H1 (cell line): Measurements from ENCODE around the gene NLRX1. TPM values are rescaled to one million over a fixed set of nuclear protein-coding genes. Genes with fewer than 3 reads are reported as not detected.

Source experiments
- CTCF ChIA-PET: fragments of 300-600 bp; sonication (Branson Sonifier 250); formaldehyde crosslinking; loops from one replicate; lab custom pipeline; 2021; ENCODE audit not compliant: partially characterized antibody; lab: Charles Lee
- POLR2A ChIA-PET: fragments of 300-600 bp; sonication (Branson Sonifier 250); formaldehyde crosslinking; loops from one replicate; lab custom pipeline; 2021; ENCODE audit warnings: inconsistent platforms; ENCODE audit not compliant: partially characterized antibody; lab: Charles Lee
- DNase-seq, 2 experiments: peaks; one replicate each; pipeline versions ENCODE4 v3.0.0 to v3.0.0-alpha.2; 2010 to 2022; ENCODE audit warnings: low spot score in 2 of 2, low read depth in 1 of 2, mixed read lengths in 1 of 2
- FAIRE-seq: peaks from 2 replicates; lab custom pipeline; 2011; peaks lifted over from hg19 to GRCh38; lab: Jason Lieb, UNC
- H2AFZ ChIP-seq: 2 replicates; pipeline ENCODE4 v1.8.1; 2012; ENCODE audit warnings: low read length, inconsistent platforms
- H2AK5ac ChIP-seq: 2 replicates; pipeline ENCODE4 v1.6.1; 2013; ENCODE audit warnings: low read depth, low read length
- H2BK120ac ChIP-seq: replicated peaks from 2 replicates; pipeline ENCODE3; 2013; ENCODE audit warnings: low read depth, low read length, inconsistent platforms
- H2BK12ac ChIP-seq: 2 replicates; pipeline ENCODE4 v1.6.1; 2013; ENCODE audit warnings: low read depth, low read length
- H2BK15ac ChIP-seq: 2 replicates; pipeline ENCODE4 v1.6.1; 2013; ENCODE audit warnings: low read length
- H2BK20ac ChIP-seq: 2 replicates; pipeline ENCODE4 v1.6.1; 2013; ENCODE audit warnings: low read length
- H2BK5ac ChIP-seq: 2 replicates; pipeline ENCODE4 v1.6.1; 2013; ENCODE audit warnings: low read depth, low read length
- H3K14ac ChIP-seq: 2 replicates; pipeline ENCODE4 v1.6.1; 2013; ENCODE audit warnings: inconsistent platforms; ENCODE audit not compliant: insufficient read length
- H3K18ac ChIP-seq: 2 replicates; pipeline ENCODE4 v1.6.1; 2013; ENCODE audit warnings: low read length; ENCODE audit errors: extremely low read depth
- H3K23ac ChIP-seq: 2 replicates; pipeline ENCODE4 v1.6.1; 2013; ENCODE audit warnings: inconsistent platforms; ENCODE audit not compliant: insufficient read length
- H3K23me2 ChIP-seq: 2 replicates; pipeline ENCODE4 v1.6.1; 2013; ENCODE audit warnings: low read depth, low read length
- H3K27ac ChIP-seq: 2 replicates; pipeline ENCODE4 v1.6.1; 2011; ENCODE audit warnings: low read depth, low read length, inconsistent platforms
- H3K27me3 ChIP-seq, 4 experiments: replicated peaks in 1 of 4; 1 replicate in 1 of 4; 2 replicates in 3 of 4; pipeline versions ENCODE4 v1.6.1 to v1.8.1; 2011 to 2013; ENCODE audit warnings: low read length in 3 of 4, mild to moderate bottlenecking in 3 of 4, inconsistent platforms in 2 of 4, mixed read lengths in 2 of 4, moderate library complexity in 1 of 4; ENCODE audit not compliant: control insufficient read depth in 3 of 4, insufficient read depth in 3 of 4; ENCODE audit errors: extremely low read depth in 1 of 4
- H3K36me3 ChIP-seq, 4 experiments: 2 replicates each; pipeline versions ENCODE4 v1.6.1 to v1.8.1; 2011 to 2013; ENCODE audit warnings: mild to moderate bottlenecking in 4 of 4, low read length in 3 of 4, moderate library complexity in 2 of 4, control low read depth in 1 of 4, inconsistent platforms in 1 of 4; ENCODE audit not compliant: insufficient read depth in 4 of 4, control insufficient read depth in 2 of 4
- H3K4ac ChIP-seq: replicated peaks from 2 replicates; pipeline ENCODE3; 2013; ENCODE audit warnings: low read length, low read depth, mixed read lengths, inconsistent platforms; ENCODE audit not compliant: insufficient read length
- H3K4me1 ChIP-seq, 4 experiments: replicated peaks in 1 of 4; 1 replicate in 1 of 4; 2 replicates in 3 of 4; pipeline versions ENCODE4 v1.6.1 to v1.8.1; 2011 to 2013; ENCODE audit warnings: low read length in 3 of 4, inconsistent platforms in 2 of 4, mixed read lengths in 1 of 4; ENCODE audit not compliant: insufficient read depth in 4 of 4, control insufficient read depth in 3 of 4
- H3K4me2 ChIP-seq, 2 experiments: 2 replicates each; pipeline versions ENCODE4 v1.6.1 to v1.8.1; 2011 to 2013; ENCODE audit warnings: low read depth in 2 of 2, low read length in 2 of 2, control low read depth in 1 of 2, inconsistent platforms in 1 of 2, mild to moderate bottlenecking in 1 of 2; ENCODE audit not compliant: insufficient read depth in 1 of 2
- H3K4me3 ChIP-seq, 4 experiments: fragments of 200-600, 300-600 bp in 1 of 4; sonication (generic), shearing (Covaris generic), sonication (Bioruptor Twin) in 1 of 4; 2 replicates each; pipeline versions ENCODE4 v1.5.1 to v1.8.1; 2011 to 2016; ENCODE audit warnings: low read length in 4 of 4, low read depth in 3 of 4, control low read depth in 2 of 4, inconsistent platforms in 2 of 4, mild to moderate bottlenecking in 2 of 4, mixed read lengths in 1 of 4, moderate library complexity in 1 of 4; ENCODE audit not compliant: insufficient read depth in 2 of 4; ENCODE audit errors: extremely low read depth in 1 of 4
- H3K56ac ChIP-seq: replicated peaks from 2 replicates; pipeline ENCODE3; 2013; ENCODE audit warnings: low read depth, mild to moderate bottlenecking, mixed read lengths, low read length, inconsistent platforms; ENCODE audit not compliant: insufficient read length
- H3K79me1 ChIP-seq: 2 replicates; pipeline ENCODE4 v1.6.1; 2013; ENCODE audit warnings: low read depth, low read length, control low read depth
- H3K79me2 ChIP-seq, 2 experiments: 2 replicates each; pipeline versions ENCODE4 v1.6.1 to v1.8.1; 2012 to 2013; ENCODE audit warnings: low read length in 2 of 2, mild to moderate bottlenecking in 2 of 2, inconsistent platforms in 1 of 2; ENCODE audit not compliant: insufficient read depth in 2 of 2, control insufficient read depth in 1 of 2
- H3K9ac ChIP-seq, 4 experiments: replicated peaks in 1 of 4; 1 replicate in 1 of 4; 2 replicates in 3 of 4; pipeline versions ENCODE4 v1.6.1 to v1.8.1; 2011 to 2013; ENCODE audit warnings: low read depth in 3 of 4, low read length in 3 of 4, control low read depth in 2 of 4, mild to moderate bottlenecking in 2 of 4, moderate library complexity in 2 of 4, inconsistent platforms in 1 of 4; ENCODE audit errors: extremely low read depth in 1 of 4
- H3K9me3 ChIP-seq, 2 experiments: 2 replicates each; pipeline versions ENCODE4 v1.6.1 to v1.8.1; 2012 to 2013; ENCODE audit warnings: mild to moderate bottlenecking in 2 of 2, moderate library complexity in 2 of 2, control low read depth in 1 of 2, inconsistent platforms in 1 of 2, low read depth in 1 of 2, low read length in 1 of 2, mixed read lengths in 1 of 2; ENCODE audit not compliant: insufficient read depth in 2 of 2
- H4K20me1 ChIP-seq, 2 experiments: replicated peaks in 1 of 2; 2 replicates each; pipeline versions ENCODE3 to v1.8.1; 2011 to 2013; ENCODE audit warnings: inconsistent platforms in 2 of 2, low read length in 2 of 2, mild to moderate bottlenecking in 1 of 2; ENCODE audit not compliant: insufficient read depth in 2 of 2, control insufficient read depth in 1 of 2
- H4K5ac ChIP-seq: 2 replicates; pipeline ENCODE4 v1.6.1; 2013; ENCODE audit warnings: low read length, low read depth, mixed read lengths, inconsistent platforms; ENCODE audit not compliant: insufficient read length
- H4K8ac ChIP-seq: 2 replicates; pipeline ENCODE4 v1.8.0; 2013; ENCODE audit warnings: mild to moderate bottlenecking, moderate library complexity, low read length, inconsistent platforms; ENCODE audit not compliant: insufficient read depth; ENCODE audit errors: extremely low read depth
- H4K91ac ChIP-seq: replicated peaks from 2 replicates; pipeline ENCODE3; 2013; ENCODE audit warnings: low read length, mixed read lengths, inconsistent platforms; ENCODE audit not compliant: insufficient read length
- EP300 ChIP-seq, 2 experiments: IDR thresholded peaks; 1 replicate in 1 of 2; 2 replicates in 1 of 2; pipeline ENCODE4 v1.6.1; 2011 to 2012; ENCODE audit warnings: low read depth in 2 of 2, low read length in 2 of 2, mild to moderate bottlenecking in 2 of 2, borderline replicate concordance in 1 of 2, inconsistent platforms in 1 of 2, moderate library complexity in 1 of 2
- KDM4A ChIP-seq: IDR thresholded peaks from one replicate; pipeline ENCODE4 v1.7.1; 2012; ENCODE audit warnings: low read depth, mild to moderate bottlenecking, moderate library complexity, low read length, inconsistent platforms; ENCODE audit not compliant: severe bottlenecking
- POU5F1 ChIP-seq: IDR thresholded peaks from 2 replicates; pipeline ENCODE4 v1.6.1; 2011; ENCODE audit warnings: low read depth, mild to moderate bottlenecking, low read length, moderate library complexity
- WGBS, 2 experiments: shearing (Covaris generic) in 1 of 2; methylation state at CpG; one replicate each; pipeline versions ENCODE4 v1.1.6 to v1.1.7; 2013 to 2015; ENCODE audit warnings: low lambda C conversion rate in 2 of 2, mixed read lengths in 2 of 2, inconsistent platforms in 1 of 2, low coverage in 1 of 2, missing lambda C conversion rate in 1 of 2; ENCODE audit not compliant: insufficient replicate concordance in 2 of 2, insufficient coverage in 1 of 2, insufficient read length in 1 of 2; ENCODE audit errors: extremely low coverage in 1 of 2, missing lambda C conversion rate in 1 of 2; 5-methylcytosine and 5-hydroxymethylcytosine counted together
- polyA plus RNA-seq, 7 experiments: library from polyadenylated mRNA; depleted of rRNA in 3 of 7; stranded (reverse) in 5 of 7; unstranded in 2 of 7; fragments of >200 nt in 5 of 7; fragments of 200-250 nt in 2 of 7; gene quantifications; 1 replicate in 5 of 7; 2 replicates in 1 of 7; 4 replicates in 1 of 7; pipeline versions ENCODE4 v1.2.1 to v1.2.3, GENCODE V29; 2011 to 2013; ENCODE audit warnings: missing spikeins in 2 of 7, mixed read lengths in 2 of 7
- total RNA-seq: library from RNA; stranded (reverse); fragmentation: NEBNext Ultra II Directional; extraction: Animal tissue kit (Norgen Biotek cat#: 25700); gene quantifications from 2 replicates; pipeline ENCODE4 v1.2.1, GENCODE V29; 2021

The NLRX1 gene
- total and polyA plus RNA-seq, 2 of the 8 experiments (the other 6 are each of a cell fraction or from before 2014, with no cell fraction given) = 13.2 to 18.6 TPM

DNA sequence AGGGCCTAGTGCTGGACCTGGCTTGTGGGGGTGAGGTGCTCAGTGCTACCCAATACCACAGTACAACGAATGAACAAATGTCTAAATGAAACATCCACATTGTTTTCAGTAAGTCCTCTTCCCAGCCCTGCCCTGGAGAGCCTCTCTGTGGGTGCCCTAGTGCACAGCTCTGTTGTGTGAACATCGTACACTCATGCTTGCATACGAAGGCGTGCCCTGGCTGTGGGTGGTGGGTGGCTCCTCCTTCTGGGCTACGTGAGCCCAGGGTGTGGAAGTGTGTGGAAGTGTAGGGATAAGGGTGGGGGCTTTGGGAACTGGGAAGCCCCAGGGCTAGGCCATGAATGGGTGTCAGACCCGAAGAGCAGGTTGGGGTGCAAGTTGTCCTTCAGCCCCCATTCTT, 592 bp upstream of the NLRX1 start:
- Histone ChIP-seq H3K18ac (no peak overlapping the region; the same call in 1 of the 2 replicates), H3K23ac (no peak overlapping the region), H2AK5ac (no peak overlapping the region), H2BK120ac (no peak overlapping the region), H2AFZ (no peak overlapping the region), H4K91ac (no peak overlapping the region), H3K4me1 (peaks cover 0 to 4% (median 1%) of the 10 kb centered on the region in 4 experiments; a peak in 4 of 7 replicates), H3K79me2 (no peaks in the 10 kb centered on the region), H4K20me1 (no peaks in the 10 kb centered on the region), H3K14ac (no peak overlapping the region), H3K9ac (no peak overlapping the region), H3K79me1 (no peaks in the 10 kb centered on the region), H2BK5ac (no peak overlapping the region; the same call in 1 of the 2 replicates), H3K27ac (no peak overlapping the region), H3K4me2 (no peak overlapping the region), H2BK20ac (0 out of 2 replicates have a peak overlapping the region, but pooled peaks have one; percentile 40), H4K8ac (0 out of 2 replicates have a peak overlapping the region, but pooled peaks have one; percentile 15), H3K23me2 (peaks cover 7% of the 10 kb centered on the region; the same call in 1 of the 2 replicates), H3K56ac (no peak overlapping the region), H2BK15ac (0 out of 2 replicates have a peak overlapping the region, but pooled peaks have one; percentile 36), H3K9me3 (no peaks in the 10 kb centered on the region), H3K36me3 (no peaks in the 10 kb centered on the region), H3K27me3 (no peaks in the 10 kb centered on the region), H3K4ac (peak overlapping the region; percentile 49), H3K4me3 (no peak overlapping the region; a peak in 1 of 8 replicates), H2BK12ac (peak overlapping the region; percentile 68; the same call in 1 of the 2 replicates), H4K5ac (no peak overlapping the region)
- 89% methylated on average over 6 of the region's 6 CpGs; no CpG with 5 or more reads in 1 of the 2 experiments for WGBS, 2 experiments
- ChIA-PET CTCF (interaction anchor here (1.0 to 24.3 kb wide), 7 partner anchors 8 to 68 kb away, joined by 3 to 389 read pairs (median 3); partner anchors contain the start of gene ABCG4), POLR2A (interaction anchor here (1.4 to 6.3 kb wide), 3 partner anchors 10 to 29 kb away, joined by 3 to 58 read pairs (median 15); partner anchors contain the start of gene ABCG4)
- TF ChIP-seq POU5F1 = no peak
- no peak for TF ChIP-seq EP300 (IDR thresholded peaks at IDR 0.05; ENCODE audit: borderline replicate concordance in 1 of 2, low read depth in 2 of 2, low read length in 2 of 2)
- TF ChIP-seq KDM4A = no peak
- no peak for FAIRE-seq
- DNase-seq = no peak
